GM10266 (cell line): ENCODE data around the gene TRIB2.

Experiments
- DNase-seq: peaks from one replicate; pipeline ENCODE4 v3.0.0; 2012; ENCODE audit errors: extremely low spot score
- CTCF ChIP-seq: IDR thresholded peaks from 2 replicates; pipeline ENCODE4 v1.5.1; 2012; ENCODE audit warnings: mild to moderate bottlenecking, low read depth; ENCODE audit not compliant: control insufficient read depth, insufficient read depth; ENCODE audit errors: missing control alignments

TRIB2 gene

GRCh38 chr2:12725233-12726187 is 8.8 kb downstream of the TRIB2 start:
- no peak for DNase-seq
- no peak for TF ChIP-seq CTCF

GRCh38 chr2:12726271-12726670 is 9.5 kb downstream of the TRIB2 start:
- no peak for TF ChIP-seq CTCF

GRCh38 chr2:12727065-12727464 is 10.3 kb downstream of the TRIB2 start:
- TF ChIP-seq CTCF: no peak
- DNase-seq: no peak

More at GRCh38 chr2:12726271-12726670, 9.5 kb downstream of the TRIB2 start:
- DNase-seq: no peak

- no peak for DNase-seq
- no peak for TF ChIP-seq CTCF
Measured at GRCh38 chr2:12727641-12728040, 10.9 kb downstream of the TRIB2 start.

GRCh38 chr2:12728221-12728777 is 11.6 kb downstream of the TRIB2 start:
- no peak for DNase-seq
- no peak for TF ChIP-seq CTCF

- DNase-seq: no peak
- no peak for TF ChIP-seq CTCF
Measured at GRCh38 chr2:12730265-12730664, 13.5 kb downstream of the TRIB2 start.

- TF ChIP-seq CTCF: no peak
- no peak for DNase-seq
Measured at GRCh38 chr2:12731701-12732280, 15.1 kb downstream of the TRIB2 start.
